Neuronal stem cell (in vitro differentiated cells): Measurements from ENCODE around the gene RYR1.
"Not testable (repeated sequence)": the region's sequence is repeated elsewhere in the genome, so short reads cannot be mapped to it uniquely, and the experiment has no call there.

Experiments used
- DNase-seq: peaks from one replicate; pipeline ENCODE4 v3.0.0-alpha.2; 2013; ENCODE audit warnings: low spot score
- H2AFZ ChIP-seq: one replicate; pipeline ENCODE4 v1.6.1; 2013; ENCODE audit warnings: mild to moderate bottlenecking, low read length, inconsistent platforms
- H2AK5ac ChIP-seq: 2 replicates; pipeline ENCODE4 v1.6.1; 2013; ENCODE audit warnings: low read depth, mild to moderate bottlenecking, inconsistent platforms, low read length, moderate library complexity, mixed read lengths
- H2BK120ac ChIP-seq: 2 replicates; pipeline ENCODE4 v1.6.1; 2013; ENCODE audit warnings: low read depth, mild to moderate bottlenecking, inconsistent platforms, low read length, moderate library complexity, mixed read lengths
- H2BK12ac ChIP-seq: one replicate; pipeline ENCODE4 v1.6.1; 2013; ENCODE audit warnings: low read length, inconsistent platforms
- H2BK15ac ChIP-seq: 2 replicates; pipeline ENCODE4 v1.6.1; 2013; ENCODE audit warnings: mild to moderate bottlenecking, low read length, inconsistent platforms, mixed read lengths
- H2BK5ac ChIP-seq: one replicate; pipeline ENCODE4 v1.6.1; 2013; ENCODE audit warnings: inconsistent platforms, mild to moderate bottlenecking, low read length, moderate library complexity
- H3K14ac ChIP-seq: one replicate; pipeline ENCODE4 v1.6.1; 2013; ENCODE audit warnings: low read length, inconsistent platforms
- H3K18ac ChIP-seq: 2 replicates; pipeline ENCODE4 v1.6.1; 2013; ENCODE audit warnings: low read length, inconsistent platforms
- H3K23ac ChIP-seq: 2 replicates; pipeline ENCODE4 v1.6.1; 2013; ENCODE audit warnings: low read depth, mild to moderate bottlenecking, mixed read lengths, low read length, inconsistent platforms; ENCODE audit not compliant: poor library complexity
- H3K27ac ChIP-seq: replicated peaks from 3 replicates; pipeline ENCODE4 v1.5.1; 2013; ENCODE audit warnings: low read length, inconsistent platforms
- H3K27me3 ChIP-seq, 3 experiments: 2 replicates each; pipeline ENCODE4 v1.6.1; 2013; ENCODE audit warnings: low read length in 3 of 3, mild to moderate bottlenecking in 2 of 3, inconsistent platforms in 1 of 3, low read depth in 1 of 3, mixed read lengths in 1 of 3, moderate library complexity in 1 of 3; ENCODE audit not compliant: control insufficient read depth in 3 of 3, insufficient read depth in 3 of 3
- H3K36me3 ChIP-seq, 2 donors: replicated peaks in 1 of 2; 2 replicates each; pipeline ENCODE4 v1.6.1; 2013; ENCODE audit warnings: low read length in 2 of 2; ENCODE audit not compliant: control insufficient read depth in 2 of 2, insufficient read depth in 2 of 2
- H3K4ac ChIP-seq: 2 replicates; pipeline ENCODE4 v1.6.1; 2013; ENCODE audit warnings: inconsistent platforms, mild to moderate bottlenecking, low read length, moderate library complexity
- H3K4me1 ChIP-seq, 2 donors: 1 replicate in 1 of 2; 2 replicates in 1 of 2; pipeline ENCODE4 v1.6.1; 2013; ENCODE audit warnings: low read length in 2 of 2, low read depth in 1 of 2; ENCODE audit not compliant: control insufficient read depth in 2 of 2, insufficient read depth in 1 of 2
- H3K4me2 ChIP-seq: one replicate; pipeline ENCODE4 v1.6.1; 2013; ENCODE audit warnings: mild to moderate bottlenecking, low read length, inconsistent platforms; ENCODE audit not compliant: insufficient read depth, poor library complexity, severe bottlenecking
- H3K4me3 ChIP-seq, 2 donors: 2 replicates each; pipeline ENCODE4 v1.5.1; 2013; ENCODE audit warnings: low read length in 2 of 2, mild to moderate bottlenecking in 2 of 2, inconsistent platforms in 1 of 2, moderate library complexity in 1 of 2
- H3K79me1 ChIP-seq: one replicate; pipeline ENCODE4 v1.6.1; 2013; ENCODE audit warnings: low read depth, mild to moderate bottlenecking, inconsistent platforms, low read length, moderate library complexity
- H3K9ac ChIP-seq: one replicate; pipeline ENCODE4 v1.6.1; 2013; ENCODE audit warnings: mild to moderate bottlenecking, low read depth, low read length, inconsistent platforms; ENCODE audit not compliant: poor library complexity
- H3K9me3 ChIP-seq, 2 donors: replicated peaks in 1 of 2; 2 replicates each; pipeline versions ENCODE3 to v1.6.1; 2013; ENCODE audit warnings: low read length in 2 of 2, mild to moderate bottlenecking in 2 of 2, inconsistent platforms in 1 of 2, low read depth in 1 of 2, mixed read lengths in 1 of 2, moderate library complexity in 1 of 2; ENCODE audit not compliant: control insufficient read depth in 2 of 2, insufficient read depth in 1 of 2
- H4K8ac ChIP-seq: one replicate; pipeline ENCODE4 v1.6.1; 2013; ENCODE audit warnings: low read depth, mild to moderate bottlenecking, inconsistent platforms, low read length, moderate library complexity
- H4K91ac ChIP-seq: one replicate; pipeline ENCODE4 v1.6.1; 2013; ENCODE audit warnings: low read length, low read depth, mild to moderate bottlenecking, inconsistent platforms; ENCODE audit not compliant: poor library complexity
- WGBS, 2 donors: extraction: QIAGEN DNeasy Blood & Tissue Kit; methylation state at CpG; one replicate each; pipeline ENCODE4 v1.1.7; 2013; ENCODE audit warnings: missing lambda C conversion rate in 2 of 2, mixed read lengths in 1 of 2; ENCODE audit not compliant: insufficient read length in 2 of 2, insufficient replicate concordance in 1 of 2; ENCODE audit errors: extremely low coverage in 2 of 2; 5-methylcytosine and 5-hydroxymethylcytosine counted together

RYR1 gene

DNA sequence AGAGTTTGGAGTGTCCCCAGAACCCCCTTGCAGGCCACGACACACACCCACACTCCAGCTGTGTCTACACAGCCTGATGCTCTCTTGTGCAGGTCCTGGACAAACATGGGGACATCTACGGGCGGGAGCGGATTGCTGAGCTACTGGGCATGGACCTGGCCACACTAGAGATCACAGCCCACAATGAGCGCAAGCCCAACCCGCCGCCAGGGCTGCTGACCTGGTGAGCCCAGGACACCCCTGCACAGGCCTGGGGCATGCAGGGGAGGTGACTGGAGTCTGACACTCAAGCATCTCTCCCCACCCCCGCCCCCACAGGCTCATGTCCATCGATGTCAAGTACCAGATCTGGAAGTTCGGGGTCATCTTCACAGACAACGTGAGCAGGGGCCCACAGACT is 144.3 kb downstream of the RYR1 start:
- WGBS, 2 donors = no CpG with 5 or more reads among the region's 11 CpGs
- H3K79me1 ChIP-seq = peaks cover 3% of the 10 kb centered on the region
- H3K4me2 ChIP-seq = no peak overlapping the region

DNA sequence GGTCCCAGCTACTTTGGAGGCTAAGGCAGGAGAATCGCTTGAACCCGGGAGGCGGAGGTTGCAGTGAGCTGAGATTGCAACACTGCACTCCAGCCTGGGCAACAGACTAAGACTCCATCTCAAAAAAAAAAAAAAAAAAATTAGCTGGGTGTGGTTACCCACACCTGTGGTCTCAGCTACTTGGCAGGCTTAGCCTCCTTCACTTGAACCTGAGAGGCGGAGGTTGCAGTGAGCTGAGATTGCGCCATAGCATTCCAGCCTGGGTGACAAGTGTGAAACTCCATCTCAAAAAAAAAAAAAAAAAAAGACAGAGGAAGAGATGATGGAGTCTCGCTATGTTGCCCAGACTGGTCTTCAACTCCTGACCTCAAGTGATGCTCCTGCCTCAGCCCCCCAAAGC is 145.8 kb downstream of the RYR1 start:
- not testable (repeated sequence) for H3K4me3 ChIP-seq, H3K18ac ChIP-seq, H2BK5ac ChIP-seq, H3K27ac ChIP-seq, H3K79me1 ChIP-seq, H3K14ac ChIP-seq, H3K4me1 ChIP-seq, H3K36me3 ChIP-seq, H3K23ac ChIP-seq, DNase-seq, H4K8ac ChIP-seq, H3K27me3 ChIP-seq, H2BK12ac ChIP-seq, H3K9me3 ChIP-seq, H3K9ac ChIP-seq, H3K4ac ChIP-seq, H3K4me2 ChIP-seq, H2BK15ac ChIP-seq, H2BK120ac ChIP-seq, H2AFZ ChIP-seq, H4K91ac ChIP-seq
- H2AK5ac ChIP-seq = peak overlapping the region; percentile 46
- WGBS, 2 donors = no CpG with 5 or more reads among the region's 6 CpGs

More for the DNA sequence above, 144.3 kb downstream of the RYR1 start:
- H3K4me3 ChIP-seq = no peak overlapping the region
- H3K23ac ChIP-seq = no peak overlapping the region
- H3K36me3 ChIP-seq = no peaks in the 10 kb centered on the region
- H4K8ac ChIP-seq = no peak overlapping the region
- peak overlapping the region; percentile 73 for H2BK12ac ChIP-seq
- no peak overlapping the region for H3K27ac ChIP-seq
- no peak overlapping the region for H2AFZ ChIP-seq
- no peaks in the 10 kb centered on the region for H3K4me1 ChIP-seq
- H3K18ac ChIP-seq = no peak overlapping the region
- H2BK15ac ChIP-seq = no peak overlapping the region
- H2AK5ac ChIP-seq = no peak overlapping the region
- no peak overlapping the region for H2BK5ac ChIP-seq
- peak overlapping the region; percentile 81 for H3K9ac ChIP-seq
- H3K27me3 ChIP-seq = no peaks in the 10 kb centered on the region
- H2BK120ac ChIP-seq = no peak overlapping the region
- H3K14ac ChIP-seq = no peak overlapping the region
- H3K4ac ChIP-seq = no peak overlapping the region
- DNase-seq = no peak
- H4K91ac ChIP-seq = no peak overlapping the region
- H3K9me3 ChIP-seq = no peaks in the 10 kb centered on the region

DNA sequence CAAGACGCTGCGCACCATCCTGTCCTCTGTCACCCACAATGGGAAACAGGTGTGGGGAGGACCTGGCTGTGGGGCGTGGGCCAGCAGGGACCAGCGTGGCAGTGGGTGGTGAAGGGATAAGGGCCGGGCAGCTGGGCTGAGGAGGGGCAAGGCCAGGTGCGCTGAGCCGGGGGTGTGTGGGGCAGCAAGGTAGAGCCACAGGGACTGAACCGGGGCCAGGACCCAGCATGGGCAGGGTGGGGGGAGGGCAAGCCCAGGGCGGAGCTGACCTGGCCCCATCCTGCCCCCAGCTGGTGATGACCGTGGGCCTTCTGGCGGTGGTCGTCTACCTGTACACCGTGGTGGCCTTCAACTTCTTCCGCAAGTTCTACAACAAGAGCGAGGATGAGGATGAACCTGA is 146.6 kb downstream of the RYR1 start:
- H3K9ac ChIP-seq = no peak overlapping the region
- no peak overlapping the region for H3K23ac ChIP-seq
- H2BK15ac ChIP-seq = no peak overlapping the region
- H3K4me2 ChIP-seq = peak overlapping the region; percentile 2
- H3K9me3 ChIP-seq = no peaks in the 10 kb centered on the region
- WGBS, 2 donors = no CpG with 5 or more reads among the region's 15 CpGs
- no peak for DNase-seq
- H3K14ac ChIP-seq = no peak overlapping the region
- H3K36me3 ChIP-seq = no peaks in the 10 kb centered on the region
- H3K27me3 ChIP-seq = no peaks in the 10 kb centered on the region
- peak overlapping the region; percentile 21 for H2AK5ac ChIP-seq
- H2BK12ac ChIP-seq = peak overlapping the region; percentile 22
- H3K79me1 ChIP-seq = peaks cover 6% of the 10 kb centered on the region
- H3K4ac ChIP-seq = peak overlapping the region; percentile 76
- H3K27ac ChIP-seq = no peak overlapping the region
- no peak overlapping the region for H3K4me3 ChIP-seq
- no peak overlapping the region for H2BK120ac ChIP-seq
- no peak overlapping the region for H2AFZ ChIP-seq
- H4K91ac ChIP-seq = no peak overlapping the region
- peak overlapping the region; percentile 75 for H2BK5ac ChIP-seq
- H3K18ac ChIP-seq = peak overlapping the region; percentile 38
- no peak overlapping the region for H4K8ac ChIP-seq
- H3K4me1 ChIP-seq = no peaks in the 10 kb centered on the region

DNA sequence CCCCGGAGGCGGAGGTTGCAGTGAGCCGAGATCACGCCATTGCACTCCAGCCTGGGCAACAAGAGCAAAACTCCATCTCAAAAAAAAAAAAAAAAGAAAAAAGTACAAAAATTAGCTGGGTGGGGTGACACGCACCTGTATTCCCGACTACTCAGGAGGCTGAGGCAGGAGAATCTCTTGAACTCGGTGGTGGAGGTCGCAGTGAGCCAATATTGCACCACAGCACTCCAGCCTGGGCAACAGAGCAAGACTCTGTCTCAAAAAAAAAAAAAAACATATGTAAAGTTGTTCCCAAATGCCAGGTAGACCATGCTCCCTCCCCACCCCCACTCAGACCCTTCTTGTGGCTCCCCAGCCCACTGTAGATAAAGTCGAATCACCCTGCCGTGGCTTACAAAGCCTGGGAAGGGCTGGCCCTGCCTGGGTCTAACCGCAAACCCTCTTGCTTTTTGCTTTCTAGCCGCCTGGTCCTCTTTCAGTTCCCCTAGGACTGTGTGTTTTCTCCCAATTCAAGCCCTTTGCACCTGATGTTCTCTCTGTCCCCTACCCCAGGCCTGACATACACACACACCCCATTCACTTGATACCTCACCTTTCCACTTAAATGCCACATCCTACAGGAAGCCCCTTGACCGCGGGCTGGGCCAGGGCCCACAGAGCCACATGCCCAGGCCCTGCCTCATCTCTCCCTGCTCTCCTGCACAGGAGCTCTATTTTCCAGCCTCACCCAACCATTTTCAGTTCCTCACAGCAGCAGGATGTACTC is 149.9 kb downstream of the RYR1 start:
- no peak for DNase-seq
- Histone ChIP-seq H3K4ac (no peak overlapping the region), H3K14ac (peak overlapping the region; percentile 94), H3K18ac (no peak overlapping the region), H2AFZ (no peak overlapping the region), H3K27ac (no peak overlapping the region), H4K91ac (no peak overlapping the region), H2AK5ac (no peak overlapping the region), H3K36me3 (no peaks in the 10 kb centered on the region), H3K27me3 (no peaks in the 10 kb centered on the region), H3K9ac (no peak overlapping the region), H3K23ac (peak overlapping the region; percentile 89), H4K8ac (no peak overlapping the region), H3K4me3 (peak overlapping the region in 1 of 2 donors; percentile 16), H2BK15ac (no peak overlapping the region), H3K79me1 (peaks cover 6% of the 10 kb centered on the region), H2BK12ac (no peak overlapping the region), H3K9me3 (no peaks in the 10 kb centered on the region), H2BK5ac (peak overlapping the region; percentile 75), H2BK120ac (peak overlapping the region; percentile 81), H3K4me2 (no peak overlapping the region), H3K4me1 (no peaks in the 10 kb centered on the region)
- no CpG with 5 or more reads among the region's 14 CpGs for WGBS, 2 donors
